AG08395 (cell line): Measurements from ENCODE around the gene WDTC1.
"Not testable (repeated sequence)": the region's sequence is repeated elsewhere in the genome, so short reads cannot be mapped to it uniquely, and the experiment has no call there.

Experiments
- DNase-seq: peaks from one replicate; pipeline ENCODE4 v3.0.0; 2012; ENCODE audit warnings: mixed read lengths, low spot score

WDTC1 gene, protein sequence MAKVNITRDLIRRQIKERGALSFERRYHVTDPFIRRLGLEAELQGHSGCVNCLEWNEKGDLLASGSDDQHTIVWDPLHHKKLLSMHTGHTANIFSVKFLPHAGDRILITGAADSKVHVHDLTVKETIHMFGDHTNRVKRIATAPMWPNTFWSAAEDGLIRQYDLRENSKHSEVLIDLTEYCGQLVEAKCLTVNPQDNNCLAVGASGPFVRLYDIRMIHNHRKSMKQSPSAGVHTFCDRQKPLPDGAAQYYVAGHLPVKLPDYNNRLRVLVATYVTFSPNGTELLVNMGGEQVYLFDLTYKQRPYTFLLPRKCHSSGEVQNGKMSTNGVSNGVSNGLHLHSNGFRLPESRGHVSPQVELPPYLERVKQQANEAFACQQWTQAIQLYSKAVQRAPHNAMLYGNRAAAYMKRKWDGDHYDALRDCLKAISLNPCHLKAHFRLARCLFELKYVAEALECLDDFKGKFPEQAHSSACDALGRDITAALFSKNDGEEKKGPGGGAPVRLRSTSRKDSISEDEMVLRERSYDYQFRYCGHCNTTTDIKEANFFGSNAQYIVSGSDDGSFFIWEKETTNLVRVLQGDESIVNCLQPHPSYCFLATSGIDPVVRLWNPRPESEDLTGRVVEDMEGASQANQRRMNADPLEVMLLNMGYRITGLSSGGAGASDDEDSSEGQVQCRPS

DNA sequence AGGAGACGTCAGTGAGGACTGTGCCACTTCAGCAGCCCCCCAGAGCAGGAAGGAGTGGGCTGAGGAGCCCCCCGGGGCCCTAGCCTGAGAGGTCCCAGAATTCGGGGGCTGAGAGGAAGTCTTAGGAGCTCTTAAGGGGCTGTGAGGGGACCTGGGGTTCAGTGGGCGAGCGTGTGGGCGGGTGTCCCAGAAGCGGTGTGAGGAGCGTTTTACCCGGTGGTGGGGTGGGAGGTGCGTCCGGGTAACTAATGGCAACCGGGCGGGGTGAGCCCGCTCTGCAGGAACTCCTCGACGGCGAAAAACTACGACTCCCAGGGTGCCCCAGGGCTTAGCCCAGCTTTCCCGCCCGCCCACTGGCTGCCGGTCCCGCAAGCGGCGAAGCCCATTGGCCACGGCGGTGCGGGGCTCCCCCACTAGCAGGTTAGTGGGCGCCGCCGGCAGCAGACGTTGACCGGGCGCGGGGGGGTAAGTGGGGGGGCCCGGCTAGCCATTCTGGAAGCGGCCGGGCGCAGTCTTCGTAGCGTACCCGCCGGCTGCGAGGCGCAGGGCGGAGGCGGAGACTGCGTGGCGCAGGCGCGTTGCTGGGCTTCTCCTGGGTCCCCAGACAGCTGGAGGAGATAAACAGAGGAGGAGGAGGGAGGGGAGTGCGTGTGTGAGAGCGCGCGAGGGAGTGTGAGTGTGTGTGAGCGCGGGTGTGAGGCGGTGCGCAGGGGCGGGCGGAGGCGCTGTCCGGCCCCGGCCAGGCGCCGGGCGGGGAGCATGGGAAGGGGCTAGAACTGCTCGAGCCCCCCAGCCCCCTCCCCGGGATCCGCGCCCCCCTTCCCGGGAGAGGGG, at the start of gene WDTC1:
Gene WDTC1 (plus strand): TSS at position 584 of the 834 bp plus-strand sequence. CDS start 26,423 bp downstream, outside the sequence.
- DNase-seq = peak; percentile 97

- DNase-seq = not testable (repeated sequence)
Measured at GRCh38 chr1:27184665-27185064, 49.8 kb upstream of the WDTC1 start.

GRCh38 chr1:27192039-27192529, 42.3 kb upstream of the WDTC1 start:
- DNase-seq = no peak

DNA sequence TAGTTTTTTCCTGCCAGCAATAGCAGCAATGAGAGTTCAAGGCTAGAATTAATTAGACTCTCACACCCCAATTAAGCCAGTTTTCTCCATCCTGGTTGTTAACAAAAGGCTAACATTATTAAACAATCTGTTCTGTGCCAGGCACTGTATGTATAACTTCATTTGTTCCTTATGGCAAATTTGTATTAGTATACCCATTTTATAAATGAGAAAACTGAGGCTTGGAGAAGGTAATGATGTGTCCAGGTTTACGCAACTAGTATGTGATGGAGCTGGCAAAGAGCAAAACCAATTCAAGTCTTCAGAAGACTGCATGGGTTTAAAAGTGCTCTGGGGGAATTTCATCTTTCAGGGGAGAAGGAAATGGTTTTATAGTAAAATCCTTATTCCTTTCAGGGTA, 41.2 kb upstream of the WDTC1 start:
- no peak for DNase-seq

GRCh38 chr1:27201295-27201694, 33.1 kb upstream of the WDTC1 start:
- no peak for DNase-seq

GRCh38 chr1:27203946-27204345, 30.5 kb upstream of the WDTC1 start:
- DNase-seq = peak; percentile 32

DNA sequence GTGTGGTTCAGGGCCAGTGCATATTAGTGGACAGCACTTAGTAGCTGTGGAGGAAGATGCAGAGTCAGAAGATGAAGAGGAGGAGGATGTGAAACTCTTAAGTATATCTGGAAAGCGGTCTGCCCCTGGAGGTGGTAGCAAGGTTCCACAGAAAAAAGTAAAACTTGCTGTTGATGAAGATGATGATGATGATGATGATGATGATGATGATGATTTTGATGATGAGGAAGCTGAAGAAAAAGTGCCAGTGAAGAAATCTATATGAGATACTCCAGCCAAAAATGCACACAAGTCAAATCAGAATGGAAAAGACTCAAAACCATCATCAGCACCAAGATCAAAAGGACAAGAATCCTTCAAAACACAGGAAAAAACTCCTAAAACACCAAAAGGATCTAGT, 27.2 kb upstream of the WDTC1 start:
- not testable (repeated sequence) for DNase-seq

DNA sequence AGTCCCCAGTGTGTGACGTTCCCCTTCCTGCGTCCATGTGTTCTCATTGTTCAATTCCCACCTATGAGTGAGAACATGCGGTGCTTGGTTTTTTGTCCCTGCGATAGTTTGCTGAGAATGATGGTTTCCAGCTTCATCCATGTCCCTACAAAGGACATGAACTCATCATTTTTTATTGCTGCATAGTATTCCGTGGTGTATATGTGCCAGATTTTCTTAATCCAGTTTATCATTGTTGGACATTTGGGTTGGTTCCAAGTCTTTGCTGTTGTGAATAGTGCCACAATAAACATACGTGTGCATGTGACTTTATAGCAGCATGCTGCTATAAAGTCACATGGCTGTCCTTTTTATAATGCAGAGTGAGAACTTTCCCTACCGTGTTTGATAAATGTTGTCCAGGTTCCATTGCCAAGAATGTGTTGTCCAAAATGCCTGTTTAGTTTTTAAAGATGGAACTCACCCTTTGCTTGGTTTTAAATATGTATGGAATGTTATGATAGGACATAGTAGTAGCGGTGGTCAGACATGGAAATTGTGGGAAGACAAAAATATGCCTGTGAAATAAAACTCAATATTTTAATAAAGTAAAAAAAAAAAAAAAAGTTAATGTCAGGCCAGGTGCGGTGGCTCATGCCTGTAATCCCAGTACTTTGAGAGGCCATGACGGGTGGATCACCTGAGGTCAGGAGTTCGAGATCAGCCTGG, 26.1 kb upstream of the WDTC1 start:
- DNase-seq = not testable (repeated sequence)

GRCh38 chr1:27216466-27216865, 18.0 kb upstream of the WDTC1 start:
- DNase-seq = no peak

GRCh38 chr1:27217401-27217800, 17.0 kb upstream of the WDTC1 start:
- no peak for DNase-seq

DNA sequence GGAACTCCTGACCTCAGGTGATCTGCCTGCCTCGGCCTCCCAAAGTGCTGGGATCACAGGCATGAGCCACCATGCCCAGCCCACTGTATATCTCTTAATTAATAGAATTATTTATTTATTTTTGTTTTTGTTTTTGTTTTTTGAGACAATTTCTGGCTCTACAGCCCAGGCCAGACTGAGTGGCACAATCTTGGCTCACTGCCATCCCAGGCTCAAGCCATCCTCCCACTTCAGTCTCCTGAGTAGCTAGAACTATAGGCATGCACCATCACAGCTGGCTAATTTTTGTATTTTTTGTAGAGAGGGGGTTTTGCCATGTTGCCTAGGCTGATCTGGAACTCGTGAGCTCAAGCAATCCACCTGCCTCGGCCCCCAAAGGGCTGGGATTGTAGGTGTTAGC, 15.7 kb upstream of the WDTC1 start:
- DNase-seq = no peak

GRCh38 chr1:27220096-27220495, 14.3 kb upstream of the WDTC1 start:
- DNase-seq = no peak

- not testable (repeated sequence) for DNase-seq
Measured at GRCh38 chr1:27220702-27221497, 13.5 kb upstream of the WDTC1 start.

DNA sequence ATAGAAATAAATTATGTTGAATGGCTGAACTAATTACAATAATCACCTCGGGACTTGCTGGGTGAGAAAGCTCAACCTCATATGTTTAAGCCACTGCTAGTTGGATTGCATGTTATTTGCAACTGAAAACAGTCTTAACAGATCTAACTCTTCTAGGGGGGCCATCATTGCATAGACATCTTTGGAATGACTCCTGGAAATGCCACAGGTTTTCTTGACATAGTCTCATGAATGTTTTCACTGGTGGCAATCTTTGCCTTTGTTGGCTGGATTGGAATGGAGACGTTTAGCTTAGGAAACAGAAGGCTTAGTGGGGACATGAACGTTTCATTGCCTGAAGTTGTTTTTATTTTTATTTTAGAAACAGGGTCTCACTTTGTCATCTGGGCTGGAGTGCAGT, 8.8 kb upstream of the WDTC1 start:
- no peak for DNase-seq

DNA sequence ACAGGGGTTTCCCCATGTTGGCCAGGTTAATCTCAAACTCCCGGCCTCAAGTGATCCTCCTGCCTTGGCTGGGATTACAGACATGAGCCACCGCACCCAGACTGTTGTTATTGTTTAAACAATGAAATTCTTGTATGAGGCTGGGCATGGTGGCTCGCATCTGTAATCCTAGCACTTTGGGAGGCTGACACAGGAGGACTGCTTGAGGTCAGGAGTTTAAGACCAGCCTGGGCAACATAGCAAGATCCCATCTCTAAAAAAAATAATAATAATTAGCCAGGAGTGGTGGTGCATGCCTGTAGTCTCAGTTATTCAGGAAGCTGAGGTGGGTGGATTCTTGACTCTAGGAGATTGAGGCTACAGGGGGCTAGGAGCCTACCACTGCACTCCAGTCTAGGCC, 6.7 kb upstream of the WDTC1 start:
- no peak for DNase-seq

DNA sequence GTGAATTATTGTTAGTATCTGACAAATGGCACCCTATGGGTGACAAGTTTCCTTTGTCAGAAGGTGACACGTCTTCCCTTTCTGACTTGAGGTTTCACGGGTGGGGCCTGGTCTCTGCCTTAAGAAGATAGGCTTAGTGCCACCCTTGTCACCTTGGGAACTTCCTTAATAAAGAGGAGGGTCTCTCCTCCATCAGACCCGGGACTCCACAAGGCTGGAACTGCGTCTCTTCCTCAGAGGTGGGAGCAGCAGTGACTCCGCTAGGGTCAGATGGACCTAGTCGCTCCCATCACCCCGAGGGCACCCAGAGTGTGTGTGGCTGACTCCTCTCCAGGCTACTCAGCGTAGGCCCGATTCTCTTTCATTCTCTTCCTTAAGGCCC, 774 bp upstream of the WDTC1 start:
- no peak for DNase-seq

- DNase-seq = no peak
Measured at GRCh38 chr1:27235827-27236226, 1.4 kb downstream of the WDTC1 start.

DNA sequence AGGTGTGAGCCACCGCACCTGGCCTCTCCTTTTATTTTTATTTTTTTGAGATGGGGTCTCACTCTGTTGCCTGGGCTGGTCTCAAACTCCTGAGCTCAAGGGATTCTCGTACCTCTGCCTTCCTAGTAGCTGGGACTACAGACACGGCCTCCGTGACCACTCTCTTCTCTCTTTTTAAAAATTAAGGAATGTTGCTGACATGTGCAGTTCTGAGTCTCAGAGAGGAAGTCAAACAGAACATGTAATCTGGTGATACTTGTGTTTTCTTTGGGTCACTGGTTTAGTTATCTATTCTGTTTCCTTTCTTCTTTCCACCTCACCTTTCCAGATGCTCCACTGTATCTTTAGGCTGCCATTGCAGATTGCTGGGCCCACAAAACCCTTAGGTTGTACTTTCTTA, 2.7 kb downstream of the WDTC1 start:
- DNase-seq = no peak

DNA sequence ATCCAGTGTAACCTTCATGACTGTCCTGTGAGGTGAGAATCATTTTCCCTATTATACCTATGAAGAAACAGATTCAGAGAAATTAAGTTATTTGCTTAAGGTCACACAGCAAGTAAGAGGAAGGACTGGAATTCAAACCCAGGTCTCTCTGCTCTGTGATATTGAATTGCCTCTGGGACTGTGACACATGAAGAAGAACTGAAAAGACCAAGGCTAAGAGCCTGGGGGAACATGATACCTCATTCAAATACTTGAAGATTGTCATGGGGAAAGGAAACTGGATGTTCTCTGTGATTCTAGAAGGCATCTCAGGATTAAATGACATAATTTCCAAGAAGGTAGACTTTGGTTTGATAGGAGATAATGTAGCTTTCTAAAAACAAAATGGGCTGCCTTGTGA, 3.6 kb downstream of the WDTC1 start:
- no peak for DNase-seq

GRCh38 chr1:27241677-27242076, 7.2 kb downstream of the WDTC1 start:
- DNase-seq = no peak

GRCh38 chr1:27243665-27244064, 9.2 kb downstream of the WDTC1 start:
- not testable (repeated sequence) for DNase-seq
